Ramos (cell line): Measurements from ENCODE around the gene EGFL7.

ENCODE experiments used
- in situ Hi-C: fragments of 300-500 bp; cut with MboI; formaldehyde crosslinking; loops from one replicate; pipeline ENCODE4 v1.14.3; 2022; ENCODE audit warnings: low sequenced_read_pairs; ENCODE audit not compliant: unreplicated experiment

The EGFL7 gene

DNA sequence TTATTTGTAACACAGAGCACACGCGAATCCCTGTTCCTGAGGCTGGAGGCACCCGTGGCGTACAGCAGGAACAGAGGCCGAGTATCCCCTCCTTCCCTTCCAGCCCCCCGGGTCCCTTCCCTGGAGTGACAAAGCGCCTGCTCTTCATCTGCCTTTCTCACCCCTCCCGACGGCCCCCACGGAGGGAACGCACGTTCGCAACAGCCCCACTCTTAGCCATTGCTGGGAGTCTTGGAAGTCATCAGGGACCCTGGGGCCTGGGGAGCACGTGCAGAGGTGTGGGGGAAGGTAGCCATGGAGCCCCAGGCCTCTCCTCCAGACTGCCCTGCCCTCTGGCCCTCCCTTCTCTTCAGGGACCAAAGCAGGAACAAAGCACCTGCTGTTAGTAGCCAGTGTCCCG, 22.1 kb downstream of the EGFL7 start:
- in situ Hi-C loops, result no loop called here

DNA sequence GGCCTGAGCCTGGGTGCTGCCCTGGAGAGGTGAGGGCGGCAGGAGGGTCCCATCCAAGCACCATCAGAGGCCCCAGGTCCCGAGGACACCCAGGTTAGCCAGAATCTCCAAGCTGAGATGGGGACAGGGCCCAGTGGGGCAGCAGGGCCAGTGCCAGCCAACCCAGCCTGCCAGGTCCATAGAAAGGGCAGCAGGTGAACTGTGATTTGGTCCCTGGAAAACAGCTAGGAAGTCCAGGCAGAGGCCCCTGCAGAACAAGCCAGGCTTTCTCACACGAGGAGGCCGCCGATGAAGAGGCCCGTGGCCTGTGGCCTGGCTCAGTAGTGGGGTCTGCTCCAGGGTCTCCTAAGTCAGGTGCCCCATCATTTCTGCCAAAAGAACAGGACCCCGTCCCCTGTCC, 22.5 kb downstream of the EGFL7 start:
- in situ Hi-C loops, result no loop called here

DNA sequence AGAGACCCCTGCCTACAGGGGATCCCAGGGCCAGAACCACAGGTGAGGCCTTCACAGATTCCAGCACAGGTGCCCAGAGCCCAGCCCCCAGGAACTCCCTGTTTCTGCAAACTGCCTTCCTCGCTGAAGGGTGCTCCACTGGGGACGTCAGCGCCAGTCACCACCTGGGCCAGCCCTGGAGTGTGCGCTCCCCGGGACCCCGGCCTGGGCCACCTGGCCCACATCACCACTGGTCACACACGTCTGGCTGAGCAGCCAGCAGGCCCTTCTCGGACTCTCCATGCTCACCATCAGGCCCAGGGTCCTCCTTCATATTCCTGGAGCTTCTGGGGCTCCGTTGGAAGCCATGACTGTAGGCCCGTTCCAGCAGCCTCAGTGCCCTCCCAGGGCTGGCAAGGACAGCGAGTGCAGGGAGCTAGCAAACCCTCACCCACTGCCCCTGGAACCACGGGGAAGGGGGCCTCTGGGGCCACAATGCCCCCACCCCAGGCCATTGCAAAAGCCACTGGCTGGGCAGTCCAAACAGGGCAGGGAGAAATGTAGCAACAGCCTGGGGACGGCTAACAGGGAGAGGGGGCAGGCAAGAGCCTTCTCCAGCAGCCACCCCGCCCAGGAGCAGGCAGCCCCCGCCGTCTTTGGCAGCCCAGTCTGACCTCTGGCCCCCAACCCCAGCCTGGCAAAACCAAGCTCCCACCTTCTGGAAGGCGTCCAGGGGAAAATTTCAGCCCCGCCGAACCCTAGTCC, 23.2 kb downstream of the EGFL7 start:
- in situ Hi-C loops, result no loop called here

DNA sequence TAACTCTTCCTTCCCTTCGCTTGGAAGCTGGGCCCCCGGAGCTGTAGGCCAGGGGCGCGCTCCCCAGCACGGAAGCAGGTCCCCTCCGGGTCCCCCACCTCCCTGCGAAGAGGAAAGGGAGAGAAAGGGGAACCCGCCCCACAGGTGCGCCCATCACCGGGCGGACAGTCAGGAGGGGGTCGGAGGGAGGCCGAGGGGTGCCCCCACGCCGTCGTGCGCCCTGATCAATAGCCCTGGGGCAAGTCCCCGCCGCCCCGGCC, 23.7 kb downstream of the EGFL7 start:
- in situ Hi-C loops, result no loop called here

DNA sequence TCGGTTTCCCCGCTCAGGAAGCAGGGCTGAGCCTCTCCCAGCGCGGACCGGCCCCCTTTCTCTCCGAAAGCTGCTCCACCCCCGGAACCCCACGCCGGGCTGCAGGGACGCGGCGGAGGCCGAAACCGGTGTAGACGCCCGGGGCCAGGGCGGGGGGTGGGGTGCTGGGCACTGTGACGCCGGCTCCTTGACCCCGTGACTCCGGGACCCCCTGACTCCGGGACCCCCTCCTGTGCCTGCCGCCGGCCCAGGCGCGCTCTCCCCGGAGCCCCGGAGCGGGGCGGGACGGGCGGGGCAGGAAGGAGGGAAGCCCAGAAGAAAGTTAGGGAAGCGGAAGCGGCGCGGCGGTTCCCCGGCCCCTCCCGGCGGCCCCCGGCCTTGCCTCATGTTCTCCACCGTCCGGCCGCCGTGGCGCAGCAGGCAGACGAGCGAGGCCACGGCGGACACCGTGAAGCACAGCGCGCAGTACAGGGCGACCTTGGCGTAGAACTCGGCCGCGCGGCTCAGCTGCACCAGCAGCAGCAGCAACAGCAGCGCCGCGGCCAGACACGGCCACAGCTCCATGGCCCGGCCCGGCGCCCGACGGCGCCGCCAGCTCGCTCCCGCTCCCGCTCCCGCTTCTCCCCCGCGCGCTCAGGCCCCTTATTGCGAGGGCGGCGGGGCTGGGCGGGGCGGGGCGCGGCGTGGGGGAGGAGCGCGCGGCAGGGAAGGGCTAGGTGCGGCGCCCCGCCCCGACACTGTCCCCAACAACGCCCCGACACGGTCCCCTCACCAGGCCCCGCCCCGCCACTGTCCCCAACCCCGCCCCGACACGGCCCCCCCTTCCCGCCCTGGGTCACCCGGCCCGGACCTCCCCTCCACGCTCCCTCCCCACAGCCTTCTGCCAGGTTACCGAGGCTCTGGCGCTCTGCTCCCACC, 24.3 kb downstream of the EGFL7 start, which contains the start of gene AGPAT2:
TSS of gene AGPAT2 (minus strand) at position 664 of the 918 bp plus-strand sequence. CDS start at position 564, 100 bp downstream.
- in situ Hi-C loops, result no loop called here

DNA sequence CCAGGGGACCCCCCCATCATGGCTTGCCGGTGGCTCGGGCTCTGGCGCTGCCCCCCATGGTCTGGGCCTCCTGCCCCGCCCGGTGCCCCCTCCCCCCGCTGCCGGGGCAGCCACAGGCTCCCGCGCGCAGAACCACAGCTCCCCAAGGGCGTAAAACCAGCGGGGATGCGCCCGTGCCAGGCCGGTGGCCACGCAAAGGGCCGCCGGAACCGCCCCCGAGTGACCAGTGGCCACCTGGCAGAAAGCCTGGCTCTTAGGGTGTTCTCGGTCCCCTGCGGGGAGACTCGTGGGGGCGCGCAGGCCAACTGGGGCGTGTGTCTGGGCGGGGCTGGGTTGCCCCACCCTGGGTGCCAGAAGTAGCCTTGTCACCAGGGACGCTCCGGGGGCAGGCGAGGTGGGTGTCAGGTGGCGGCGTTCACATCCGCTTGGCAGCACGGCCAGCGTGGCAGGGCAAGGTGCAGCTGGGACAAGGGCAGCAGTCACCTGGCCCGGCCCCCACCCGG, 25.1 kb downstream of the EGFL7 start:
- in situ Hi-C loops, result no loop called here

DNA sequence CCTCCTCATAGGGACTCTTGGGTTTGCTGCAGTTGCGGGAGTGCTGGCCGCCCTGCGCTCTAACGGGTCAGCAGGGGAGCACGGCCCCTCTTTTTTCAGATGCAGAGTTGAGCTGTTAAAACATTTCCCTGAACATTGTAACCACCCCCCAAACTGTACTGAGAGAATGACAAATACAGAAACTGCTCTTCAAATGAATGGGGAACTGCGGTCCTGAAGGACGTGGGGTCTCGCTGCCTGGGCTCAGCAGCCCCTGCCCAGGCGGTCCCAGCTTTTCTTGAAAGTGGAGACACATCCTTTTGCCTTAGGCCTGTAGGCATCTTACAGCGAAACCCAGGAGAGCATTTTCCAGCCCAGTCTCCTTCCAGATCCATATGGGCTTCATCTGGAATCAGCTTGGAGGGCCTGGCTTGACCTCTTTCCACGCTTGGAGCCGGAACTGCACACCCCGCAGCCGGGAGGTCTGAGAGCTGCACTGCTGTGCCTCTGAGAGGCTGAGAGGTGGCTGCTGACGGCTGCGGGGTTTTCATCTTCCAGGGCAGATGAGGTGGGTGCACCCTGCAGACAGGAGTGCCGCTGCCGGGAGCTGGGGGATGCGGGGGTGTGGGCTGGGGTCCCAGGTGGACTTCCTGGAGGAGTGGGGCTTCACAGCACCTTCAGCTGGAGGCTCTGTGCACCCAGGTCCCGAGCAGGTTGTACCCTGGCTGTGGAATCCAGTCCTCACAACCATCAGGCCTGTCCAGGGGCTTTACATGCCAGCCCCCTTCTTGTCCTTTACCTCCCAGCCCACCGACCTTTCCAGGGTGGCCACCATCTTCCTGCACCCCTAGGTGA, 25.8 kb downstream of the EGFL7 start:
- in situ Hi-C loops, result no loop called here

DNA sequence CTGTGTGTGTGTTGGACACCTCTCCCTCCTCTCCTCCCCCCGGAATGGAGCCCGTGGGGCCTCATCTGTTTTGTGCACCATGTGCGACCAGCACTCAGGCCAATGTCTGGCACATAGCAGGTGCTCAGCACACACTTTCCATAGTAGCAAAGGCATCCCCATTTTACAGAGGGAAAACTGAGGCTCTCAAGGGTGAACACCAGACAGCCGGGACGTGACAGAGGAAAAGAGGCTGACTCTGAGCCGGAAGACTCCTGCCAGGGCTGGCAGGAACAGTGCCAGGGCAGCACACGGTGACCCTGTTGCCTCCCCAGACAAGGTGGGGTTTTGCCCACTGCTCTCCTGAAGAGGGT, 26.4 kb downstream of the EGFL7 start:
- in situ Hi-C loops, result no loop called here

DNA sequence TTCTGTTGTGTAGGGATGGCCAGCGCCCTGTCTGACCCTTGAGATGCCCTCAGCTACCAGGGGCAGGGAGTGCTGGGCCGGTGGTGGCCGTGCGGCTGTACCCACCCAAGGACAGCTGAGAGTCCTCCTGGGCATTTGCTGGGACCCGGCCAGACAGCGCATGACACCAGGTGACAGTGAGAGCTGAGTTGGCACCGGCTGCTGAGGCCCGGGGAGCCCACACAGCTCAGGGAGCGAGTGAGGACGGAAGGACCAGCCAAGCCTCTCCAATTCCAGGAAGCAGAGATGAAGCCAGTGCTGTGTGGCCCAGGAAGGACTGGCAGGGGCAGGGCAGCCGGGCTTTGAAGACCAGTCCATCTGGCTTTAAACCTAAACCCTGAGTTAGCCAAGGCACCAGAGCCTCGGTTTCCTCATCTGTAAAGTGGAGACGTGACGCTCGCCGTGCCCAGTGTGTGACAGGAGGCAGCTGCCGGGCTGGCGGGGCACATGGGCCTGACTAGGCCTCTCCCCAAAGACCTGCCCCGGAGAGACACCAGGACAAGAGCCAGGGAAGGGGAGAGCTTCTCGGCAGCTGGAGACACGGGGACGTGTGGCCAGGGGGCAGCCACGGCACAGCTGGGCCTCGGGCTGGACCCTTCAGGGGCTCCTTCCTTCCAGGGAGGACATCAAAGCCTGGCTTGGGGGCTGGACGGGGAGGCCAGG, 27.5 kb downstream of the EGFL7 start:
- in situ Hi-C loops, result no loop called here

DNA sequence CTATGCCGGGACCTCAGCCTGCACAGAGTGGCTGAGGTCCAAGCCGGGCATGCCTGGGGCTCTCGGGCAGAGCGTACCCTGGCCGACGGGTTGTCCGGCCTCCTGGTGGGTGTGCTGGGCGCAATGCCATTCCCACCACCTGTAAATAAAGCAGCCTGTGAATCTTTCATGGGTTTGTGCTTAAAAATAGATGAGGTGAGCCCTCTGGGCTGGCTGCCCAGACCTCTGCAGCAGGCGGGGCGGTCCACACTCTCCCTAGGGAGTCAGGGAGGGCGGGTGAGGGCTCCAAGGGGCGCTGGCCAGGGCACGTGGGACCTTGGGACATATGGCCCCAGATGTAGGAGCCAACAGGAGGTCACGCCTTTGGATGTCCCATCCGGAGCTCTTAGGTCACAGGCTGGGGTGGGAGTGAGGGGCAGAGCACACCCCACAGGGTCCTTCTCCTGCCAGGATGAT, 28.1 kb downstream of the EGFL7 start:
- in situ Hi-C loops, result no loop called here

DNA sequence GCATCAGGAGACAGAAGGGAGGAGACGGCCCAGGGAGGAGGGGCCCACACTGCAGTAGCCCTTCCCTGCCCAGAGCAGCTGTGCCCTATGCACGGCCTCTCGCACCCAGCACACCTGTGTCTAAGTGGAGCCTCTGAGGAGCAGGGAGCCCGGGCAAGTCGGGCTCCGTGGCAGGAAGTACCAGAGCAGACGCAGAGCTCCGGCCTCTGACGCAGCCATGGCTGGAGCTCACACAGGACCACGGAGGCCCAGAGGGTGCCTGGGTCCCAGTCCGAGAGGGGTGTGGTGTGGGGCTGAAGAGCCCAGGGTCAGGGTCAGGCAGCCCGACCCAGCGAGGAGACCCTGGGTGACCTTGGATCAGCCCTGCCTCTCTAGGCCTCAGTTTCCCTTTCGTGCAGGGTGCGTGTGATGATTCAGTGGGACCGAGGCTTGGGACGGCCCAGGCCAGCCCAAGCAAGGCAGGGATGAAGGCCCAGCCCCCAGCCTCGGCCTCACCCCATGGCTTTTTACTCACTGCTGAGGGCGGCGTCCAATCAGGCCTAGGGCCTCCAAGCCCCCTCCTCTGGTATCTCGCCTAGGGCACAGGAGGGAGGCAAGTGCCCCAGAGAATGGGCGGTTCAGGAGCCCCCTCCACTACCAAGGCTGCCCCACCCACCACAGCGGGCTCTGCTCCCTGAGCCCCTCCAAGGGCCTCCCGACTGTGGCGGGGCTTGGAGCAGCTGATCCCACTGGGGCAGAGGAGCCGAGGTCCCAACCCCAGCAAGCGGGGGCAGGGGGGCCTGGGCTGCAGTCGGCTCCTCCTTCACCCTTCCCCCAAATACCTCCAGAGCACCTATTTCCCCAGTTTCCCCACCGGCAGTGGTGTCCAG, 28.8 kb downstream of the EGFL7 start:
- in situ Hi-C loops, result no loop called here

DNA sequence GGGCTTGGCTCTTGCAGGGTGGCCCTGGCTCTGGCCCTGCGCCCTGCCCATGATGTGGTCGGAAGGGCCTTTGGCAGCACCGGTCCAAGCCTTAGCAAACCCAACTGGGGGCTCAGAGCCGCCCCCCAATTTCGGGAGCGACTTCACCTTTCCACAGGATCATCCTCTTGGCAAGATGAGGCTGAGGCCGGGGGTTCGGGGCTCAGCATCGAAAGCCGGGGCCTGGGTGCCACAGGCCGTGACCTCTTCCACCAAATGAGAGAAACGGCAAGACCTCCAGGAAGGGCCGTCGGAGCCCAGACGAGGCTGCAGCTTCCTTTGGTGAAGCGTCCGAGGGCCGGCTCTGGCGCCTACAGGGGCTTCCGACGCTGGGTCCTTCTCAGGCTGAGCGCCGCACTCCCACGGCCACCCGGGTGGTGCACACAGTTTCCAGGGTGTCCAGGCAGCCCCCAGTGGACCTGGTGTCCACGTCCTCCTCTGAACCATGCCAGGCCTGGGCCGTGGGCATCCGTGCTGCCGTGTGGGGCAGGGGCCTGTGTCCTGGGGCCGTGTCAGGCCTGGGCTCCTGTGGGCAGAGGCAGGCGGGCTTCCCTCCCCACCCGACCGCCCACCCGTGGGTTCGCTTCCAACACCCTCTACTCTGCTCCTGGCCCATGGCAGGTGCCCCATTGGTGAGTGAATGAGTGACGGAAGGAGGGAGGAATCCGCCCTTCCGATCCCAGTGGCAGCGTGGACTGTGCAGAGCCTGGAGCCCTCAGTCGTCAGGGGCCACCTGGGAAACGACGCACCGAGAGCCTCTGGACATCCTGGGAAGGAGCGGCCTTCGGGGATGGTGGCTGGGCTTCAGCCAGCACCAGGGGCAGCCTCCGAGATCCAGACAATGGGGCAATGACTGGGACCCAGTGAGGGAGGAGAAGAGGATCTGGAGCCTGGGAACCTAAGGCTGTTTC, 29.7 kb downstream of the EGFL7 start:
- in situ Hi-C loops, result no loop called here

DNA sequence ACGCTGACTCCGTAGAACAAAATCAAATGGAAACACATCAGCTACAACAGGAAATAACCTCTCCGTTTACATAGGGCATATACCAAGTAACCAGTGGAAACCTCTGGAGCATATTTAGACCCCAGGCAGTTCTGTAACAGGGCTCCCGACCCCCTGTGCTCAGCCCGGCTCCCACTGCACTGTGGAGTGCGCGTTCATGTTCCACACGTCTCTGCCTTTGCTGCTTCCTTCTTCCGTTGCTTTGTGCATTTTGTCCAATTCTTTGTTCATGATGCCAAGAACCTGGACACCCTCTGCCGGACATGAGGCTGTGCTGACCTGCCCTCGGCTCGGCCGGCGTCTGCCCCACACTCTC, 30.4 kb downstream of the EGFL7 start:
- in situ Hi-C loops, result no loop called here

DNA sequence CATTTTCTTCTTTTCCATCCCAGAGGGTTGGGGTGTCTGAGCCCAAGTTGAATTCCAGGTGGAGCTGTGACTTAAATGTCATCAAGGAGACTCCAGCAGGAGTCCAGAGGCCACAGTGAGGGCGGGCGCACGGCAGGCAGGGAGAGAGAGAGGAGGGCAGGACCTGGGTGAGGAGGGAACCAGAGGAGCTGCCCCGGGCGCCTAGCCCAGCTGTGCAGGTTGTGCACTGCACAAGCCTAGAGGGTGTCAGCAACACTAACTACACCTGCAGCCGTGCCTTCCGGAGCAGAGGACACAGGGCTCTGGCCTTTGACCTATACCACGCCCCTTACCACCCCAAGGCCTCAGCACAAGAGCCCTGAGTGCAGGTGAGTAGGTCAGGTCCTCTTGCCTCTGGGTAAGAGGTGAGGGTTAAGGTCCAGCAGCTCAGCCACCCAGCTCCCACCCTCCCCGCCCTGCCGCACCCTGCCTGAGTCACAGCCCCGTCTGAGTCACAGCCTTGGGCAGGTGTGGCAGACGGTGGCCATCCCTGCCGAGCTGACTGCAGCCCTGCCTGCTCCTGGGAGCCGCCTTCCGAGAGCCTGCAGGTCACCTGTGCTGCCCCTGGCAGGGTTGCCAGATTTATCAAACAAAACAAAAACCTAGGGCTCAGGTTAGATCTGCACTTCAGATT, 30.9 kb downstream of the EGFL7 start:
- in situ Hi-C loops, result no loop called here

DNA sequence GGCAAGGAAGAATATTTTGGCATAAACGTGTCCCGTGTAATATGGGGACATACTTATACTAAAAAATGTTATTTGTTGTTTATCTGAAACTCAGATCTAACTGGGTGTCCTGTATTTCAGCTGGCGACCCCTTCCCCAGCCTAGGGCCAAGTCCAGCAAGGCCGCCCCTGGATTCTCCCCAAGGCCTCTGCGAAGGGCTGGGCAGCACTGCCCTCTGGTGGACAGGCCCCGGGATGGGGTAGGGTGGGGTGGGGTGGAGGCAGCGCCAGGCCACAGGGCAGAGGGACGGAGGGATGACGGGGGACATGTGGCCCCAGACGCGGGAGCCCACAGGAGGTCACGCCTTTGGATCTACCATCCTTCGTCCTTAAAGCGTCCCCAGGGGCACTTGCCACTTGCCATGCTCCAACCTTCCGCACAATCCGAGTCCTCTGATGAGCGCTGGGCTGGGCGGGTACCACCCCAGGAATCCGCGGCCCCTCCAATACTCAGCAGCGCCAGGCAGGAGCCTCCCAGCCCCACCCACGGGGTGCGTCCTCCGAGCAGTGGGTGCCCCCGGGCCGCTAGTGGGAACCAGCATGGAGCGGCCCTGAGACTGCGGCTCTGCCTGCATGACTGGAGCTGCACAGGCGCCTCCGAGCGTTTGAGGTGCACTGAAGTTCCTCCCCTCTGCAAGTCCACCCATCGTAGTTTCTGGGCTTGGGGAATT, 31.6 kb downstream of the EGFL7 start:
- in situ Hi-C loops, result no loop called here

DNA sequence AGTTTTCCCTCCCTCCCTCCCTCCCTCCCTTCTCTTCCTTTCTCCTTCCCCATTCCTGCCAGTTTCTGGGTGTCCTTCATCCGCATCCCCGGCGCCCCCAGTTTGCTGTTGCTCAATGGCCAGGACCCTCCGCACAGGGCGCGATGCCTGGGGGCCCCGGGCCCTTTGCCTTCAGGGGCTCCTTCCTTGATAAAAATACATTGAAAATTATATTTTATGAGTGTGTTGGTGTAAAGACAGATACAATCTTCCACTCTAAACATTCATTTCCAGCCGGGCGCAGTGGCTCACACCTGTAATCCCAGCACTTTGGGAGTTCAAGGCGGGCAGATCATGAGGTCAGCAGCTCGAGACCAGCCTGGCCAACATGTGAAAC, 32.1 kb downstream of the EGFL7 start:
- in situ Hi-C loops, result no loop called here

DNA sequence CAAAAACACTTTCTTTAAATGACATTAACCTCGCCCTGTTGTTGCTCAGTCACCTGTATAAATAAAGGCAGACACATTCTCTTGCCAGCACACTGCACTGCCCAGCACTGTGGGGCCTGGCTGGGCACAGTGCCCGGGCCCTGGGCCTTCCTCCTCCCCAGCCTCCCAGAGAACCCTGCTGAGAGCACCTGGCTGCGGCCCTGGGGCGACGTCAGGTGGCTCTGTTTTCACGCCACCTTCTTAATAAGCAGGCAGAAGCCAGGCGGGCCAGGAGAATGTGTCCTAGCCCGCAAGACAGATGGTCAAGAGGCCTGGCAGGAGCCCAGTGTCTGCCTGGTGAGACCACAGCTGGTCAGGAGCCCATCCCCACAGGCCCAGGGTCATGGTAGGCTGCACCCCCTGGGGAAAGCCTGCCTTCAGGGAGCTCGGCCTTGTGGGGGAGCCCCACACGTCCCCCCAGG, 32.7 kb downstream of the EGFL7 start:
- in situ Hi-C loops, result no loop called here
